Small intestine (tissue), 7 donors: ENCODE results near the gene IPCEF1. TPM values are rescaled to one million over a fixed set of nuclear protein-coding genes. Genes with fewer than 3 reads are reported as not detected.

ENCODE experiments used
- DNase-seq, 2 donors: peaks; one replicate each; pipeline versions ENCODE4 v3.0.0 to v3.0.0-alpha.2; 2013
- FAIRE-seq: peaks from 2 replicates; lab custom pipeline; 2012; peaks lifted over from hg19 to GRCh38; lab: Jason Lieb, UNC
- H3K27ac ChIP-seq, 3 donors: one replicate each; pipeline ENCODE4 v1.5.1; 2013; ENCODE audit warnings: low read length in 2 of 3, mild to moderate bottlenecking in 2 of 3, control low read depth in 1 of 3, inconsistent platforms in 1 of 3, low read depth in 1 of 3, moderate library complexity in 1 of 3
- H3K27me3 ChIP-seq, 3 donors: one replicate each; pipeline ENCODE4 v1.6.1; 2013; ENCODE audit warnings: low read length in 3 of 3, inconsistent platforms in 1 of 3; ENCODE audit not compliant: control insufficient read depth in 3 of 3, insufficient read depth in 3 of 3
- H3K36me3 ChIP-seq, 3 donors: one replicate each; pipeline ENCODE4 v1.6.1; 2013; ENCODE audit warnings: low read length in 3 of 3, inconsistent platforms in 1 of 3, low read depth in 1 of 3, mild to moderate bottlenecking in 1 of 3, moderate library complexity in 1 of 3; ENCODE audit not compliant: control insufficient read depth in 3 of 3, insufficient read depth in 2 of 3
- H3K4me1 ChIP-seq, 3 donors: one replicate each; pipeline ENCODE4 v1.6.1; 2013; ENCODE audit warnings: low read length in 2 of 3, inconsistent platforms in 1 of 3, low read depth in 1 of 3, mild to moderate bottlenecking in 1 of 3, moderate library complexity in 1 of 3; ENCODE audit not compliant: control insufficient read depth in 3 of 3, insufficient read depth in 2 of 3
- H3K4me3 ChIP-seq, 3 donors: one replicate each; pipeline ENCODE4 v1.5.1; 2013; ENCODE audit warnings: low read length in 3 of 3, control low read depth in 1 of 3, inconsistent platforms in 1 of 3, low read depth in 1 of 3, mild to moderate bottlenecking in 1 of 3, moderate library complexity in 1 of 3
- H3K9me3 ChIP-seq, 2 donors: one replicate each; pipeline ENCODE4 v1.6.1; 2013; ENCODE audit warnings: low read depth in 1 of 2, low read length in 1 of 2; ENCODE audit not compliant: control insufficient read depth in 2 of 2, insufficient read depth in 1 of 2
- WGBS, 3 donors: extraction: QIAGEN DNeasy Blood & Tissue Kit; methylation state at CpG; one replicate each; pipeline ENCODE4 v1.1.7; 2013; 5-methylcytosine and 5-hydroxymethylcytosine counted together
- polyA plus RNA-seq, 4 donors: library from polyadenylated mRNA; stranded (reverse) in 3 of 4; unstranded in 1 of 4; fragments of 200-250 nt in 3 of 4; fragments of 120-200 nt in 1 of 4; gene quantifications; one replicate each; pipeline versions ENCODE4 v1.2.1 to v1.2.3, GENCODE V29; 2013
- donor health status: healthy with polysubstance abuse.
- donor health status: control.
- donor health status: control.
- donor health status: Bipolar disorder and iron deficiency.
- donor health status: healthy.

Gene IPCEF1
- polyA plus RNA-seq, 4 donors = 0.45 to 2.1 (median 0.79) TPM

DNA sequence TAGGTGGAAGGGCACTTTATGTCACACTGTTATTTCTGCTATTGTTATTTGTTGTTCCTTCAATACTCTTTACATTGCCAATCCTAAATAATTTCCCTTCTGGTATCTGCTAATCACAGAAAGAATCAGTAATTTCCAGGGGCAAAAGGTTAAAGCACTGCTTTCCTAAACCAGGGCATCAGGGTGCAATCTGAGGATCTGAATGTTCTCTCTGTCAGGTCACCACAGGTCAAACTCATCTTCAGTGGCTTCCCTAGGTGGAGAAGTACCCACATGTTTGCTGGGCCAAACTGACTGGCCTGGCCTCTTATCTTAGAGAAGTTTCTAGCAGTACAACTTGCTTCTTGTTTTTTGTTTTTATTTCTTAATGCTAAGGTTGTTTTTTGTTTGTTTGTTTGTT is 198.9 kb downstream of the IPCEF1 start:
- H3K4me3 ChIP-seq = no peak overlapping the region
- H3K4me1 ChIP-seq = no peaks in the 10 kb centered on the region
- FAIRE-seq (no peak), DNase-seq (peak in 1 of 2 donors; percentile 7)
- H3K27me3 ChIP-seq = no peaks in the 10 kb centered on the region
- no peaks in the 10 kb centered on the region for H3K36me3 ChIP-seq
- no peaks in the 10 kb centered on the region for H3K9me3 ChIP-seq
- peak overlapping the region in 1 of 3 donors; percentile 61 for H3K27ac ChIP-seq

DNA sequence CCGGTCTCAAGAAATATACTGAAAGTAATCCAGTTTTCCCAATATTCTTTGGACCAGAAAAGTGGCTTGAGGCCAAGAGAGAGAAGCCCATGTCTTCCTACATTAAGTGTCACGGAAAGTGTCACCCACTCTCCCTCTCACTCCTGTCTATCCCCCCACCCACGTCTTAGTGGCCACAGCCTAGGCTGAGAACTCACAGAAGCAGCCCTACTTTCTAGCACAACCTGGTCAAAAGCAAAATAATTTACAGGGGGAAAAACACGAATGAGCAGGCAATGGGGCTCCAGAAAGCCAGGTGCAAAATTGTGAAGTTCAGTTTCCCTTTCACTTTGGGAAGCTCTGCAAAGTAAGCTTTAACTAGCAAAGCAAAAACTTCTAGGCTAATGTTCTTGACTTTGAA is 199.5 kb downstream of the IPCEF1 start:
- FAIRE-seq = no peak
- no peaks in the 10 kb centered on the region for H3K4me1 ChIP-seq
- H3K36me3 ChIP-seq = no peaks in the 10 kb centered on the region
- no peaks in the 10 kb centered on the region for H3K9me3 ChIP-seq
- 24 to 37% (median 36%) methylated on average over 4 of the region's 4 CpGs for WGBS, 3 donors
- H3K27me3 ChIP-seq = no peaks in the 10 kb centered on the region
- peak; percentile 16 to 44 for DNase-seq
- H3K27ac ChIP-seq = peak overlapping the region in 2 of 3 donors; percentile 52 to 56
- peak overlapping the region in 1 of 3 donors; percentile 20 for H3K4me3 ChIP-seq

DNA sequence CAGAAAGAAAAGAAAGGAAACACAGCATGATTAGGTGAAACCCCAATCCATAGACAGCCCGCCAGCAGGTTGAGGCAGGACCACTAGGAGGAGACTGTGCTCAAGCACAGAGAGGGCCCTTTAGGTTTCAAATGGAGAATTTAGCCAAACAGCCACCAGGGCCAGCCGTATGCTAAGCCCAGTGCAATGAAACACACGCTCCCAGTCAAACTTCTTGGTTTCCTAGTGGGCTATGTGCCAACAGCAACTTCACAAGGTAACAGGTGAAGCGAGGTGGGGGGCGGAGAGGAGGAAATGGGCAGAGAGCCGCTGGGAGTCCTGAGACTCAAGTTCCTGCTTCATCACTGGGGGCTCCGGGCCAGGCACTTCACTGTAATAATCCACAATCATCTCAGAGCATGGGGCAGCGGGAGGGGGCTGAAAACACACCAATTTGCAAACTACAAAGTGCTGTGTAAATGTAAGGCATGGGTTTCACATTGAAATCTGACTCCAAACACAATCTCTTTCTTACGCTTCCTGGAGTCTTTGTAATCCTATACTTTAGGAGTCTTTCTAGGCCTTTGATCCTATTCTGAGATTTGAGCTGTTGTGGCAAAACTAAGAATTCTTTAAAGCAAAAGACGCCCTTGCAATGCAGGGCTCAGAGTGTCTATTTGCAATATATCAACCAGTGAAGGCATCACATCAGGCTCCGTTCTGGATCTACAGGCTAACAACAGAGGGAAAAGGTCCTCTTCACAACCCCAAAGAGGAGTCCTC is 200.3 kb downstream of the IPCEF1 start:
- Histone ChIP-seq H3K27me3 (no peaks in the 10 kb centered on the region), H3K27ac (peak overlapping the region in 2 of 3 donors; percentile 30 to 52), H3K36me3 (no peaks in the 10 kb centered on the region), H3K4me1 (no peaks in the 10 kb centered on the region), H3K9me3 (no peaks in the 10 kb centered on the region), H3K4me3 (no peak overlapping the region)
- FAIRE-seq (no peak), DNase-seq (peak; percentile 14 to 38)
- WGBS, 3 donors = 52 to 65% (median 60%) methylated on average over 11 of the region's 11 CpGs

DNA sequence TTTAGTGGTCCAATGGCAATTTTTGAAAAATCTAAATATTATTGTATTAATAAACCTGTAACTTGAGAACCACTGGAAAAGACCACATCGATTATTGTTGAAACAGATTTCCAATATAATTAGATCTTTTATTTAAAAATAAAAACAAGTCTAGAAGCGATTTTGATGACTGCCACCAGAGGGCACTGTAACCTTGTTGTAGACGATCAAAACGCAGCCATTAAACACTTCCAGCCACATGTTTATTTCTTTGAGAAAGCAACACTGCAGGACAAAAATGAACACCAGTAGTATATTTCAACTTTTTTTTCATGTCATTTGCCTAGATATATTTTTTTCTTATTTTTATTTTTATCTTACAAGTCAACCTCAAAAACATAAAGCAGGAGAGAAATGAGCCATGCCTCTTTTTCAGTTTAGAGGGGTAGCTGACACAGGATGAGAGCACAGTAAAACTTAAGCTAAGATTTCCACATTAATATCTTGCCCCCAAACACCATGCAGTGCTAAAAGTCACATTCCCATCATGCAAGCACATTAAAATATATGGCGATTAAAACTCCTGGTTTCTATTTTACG is 202.1 kb downstream of the IPCEF1 start:
- FAIRE-seq = peak; percentile 81
- H3K4me3 ChIP-seq = no peak overlapping the region
- no peaks in the 10 kb centered on the region for H3K9me3 ChIP-seq
- DNase-seq = peak; percentile 61 to 70
- no peaks in the 10 kb centered on the region for H3K4me1 ChIP-seq
- peaks cover 0 to 2% (median 0%) of the 10 kb centered on the region in 3 donors for H3K27me3 ChIP-seq
- WGBS, 3 donors = 29 to 33% (median 32%) methylated on average over 6 of the region's 6 CpGs
- H3K27ac ChIP-seq = no peak overlapping the region
- H3K36me3 ChIP-seq = no peaks in the 10 kb centered on the region

DNA sequence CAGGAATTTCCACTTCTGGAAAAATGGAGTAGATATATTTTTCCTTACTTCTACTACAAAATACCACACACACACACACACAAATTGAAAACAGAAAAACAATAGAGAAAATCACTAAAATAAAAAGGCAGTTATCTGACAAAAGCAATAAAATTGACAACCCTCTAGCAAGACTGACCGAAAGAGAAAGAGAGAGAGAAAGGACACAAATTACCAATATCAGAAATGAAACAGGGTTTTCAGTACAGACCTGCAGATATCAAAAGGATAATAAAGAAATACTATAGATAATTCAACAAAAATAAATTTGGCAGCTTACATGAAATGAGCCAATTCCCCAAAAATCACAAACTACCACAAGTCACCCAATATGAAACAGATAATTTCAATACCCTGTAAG is 212.8 kb downstream of the IPCEF1 start:
- WGBS, 3 donors = 27 to 69% (median 66%) methylated on average over 1 of the region's 1 CpG

DNA sequence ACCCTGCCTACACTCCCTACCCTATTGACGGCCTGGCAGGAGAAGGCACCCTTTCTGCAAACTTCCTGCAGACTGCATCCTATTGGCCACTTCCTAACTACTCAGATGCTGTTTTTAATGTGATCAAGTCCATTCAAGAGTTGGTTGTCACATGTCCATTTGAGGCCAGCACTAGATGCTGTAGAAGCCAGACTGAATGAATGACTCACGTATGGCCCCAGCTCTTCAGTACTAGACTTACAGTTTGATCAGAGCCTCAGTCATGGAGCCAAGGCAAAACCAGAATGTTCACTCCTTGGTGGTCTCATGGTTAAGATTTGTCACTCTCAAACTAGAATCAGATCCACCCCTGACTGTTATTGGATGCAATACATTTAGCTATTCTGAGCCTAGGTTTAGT is 215.9 kb downstream of the IPCEF1 start:
- H3K27me3 ChIP-seq = no peaks in the 10 kb centered on the region
- 55 to 82% (median 71%) methylated on average over 2 of the region's 2 CpGs for WGBS, 3 donors
- no peaks in the 10 kb centered on the region for H3K4me1 ChIP-seq
- no peak overlapping the region for H3K4me3 ChIP-seq
- FAIRE-seq = no peak
- H3K36me3 ChIP-seq = no peaks in the 10 kb centered on the region
- DNase-seq = no peak
- no peaks in the 10 kb centered on the region for H3K9me3 ChIP-seq
- H3K27ac ChIP-seq = no peak overlapping the region

More for the DNA sequence above, 212.8 kb downstream of the IPCEF1 start:
- DNase-seq (no peak), FAIRE-seq (no peak)
- Histone ChIP-seq H3K27me3 (no peaks in the 10 kb centered on the region), H3K4me3 (no peak overlapping the region), H3K9me3 (no peaks in the 10 kb centered on the region), H3K36me3 (no peaks in the 10 kb centered on the region), H3K27ac (no peak overlapping the region), H3K4me1 (no peaks in the 10 kb centered on the region)

DNA sequence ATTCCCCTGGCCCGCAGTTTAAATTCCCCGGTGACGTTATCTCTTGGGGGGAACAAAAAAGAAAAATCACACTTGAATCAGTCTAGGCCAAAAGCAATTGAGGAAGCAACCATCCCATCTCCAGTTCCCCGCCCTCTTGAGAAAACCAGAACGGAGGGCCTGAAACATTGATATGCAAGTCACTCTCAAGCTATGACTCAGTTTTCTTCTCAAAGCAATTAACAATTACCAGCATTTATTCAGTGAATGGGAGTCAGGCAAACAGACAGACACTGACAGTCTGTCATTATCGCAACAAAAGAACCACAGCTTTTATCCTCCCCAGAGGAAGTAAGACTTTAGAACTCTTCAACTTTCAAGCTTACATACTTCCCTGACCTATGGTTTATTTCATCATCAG is 216.7 kb downstream of the IPCEF1 start:
- FAIRE-seq = no peak
- Histone ChIP-seq H3K4me1 (no peaks in the 10 kb centered on the region), H3K27me3 (no peaks in the 10 kb centered on the region), H3K9me3 (no peaks in the 10 kb centered on the region), H3K27ac (no peak overlapping the region), H3K36me3 (no peaks in the 10 kb centered on the region), H3K4me3 (no peak overlapping the region)
- WGBS, 3 donors = 77 to 88% (median 86%) methylated on average over 6 of the region's 6 CpGs
- DNase-seq = no peak

DNA sequence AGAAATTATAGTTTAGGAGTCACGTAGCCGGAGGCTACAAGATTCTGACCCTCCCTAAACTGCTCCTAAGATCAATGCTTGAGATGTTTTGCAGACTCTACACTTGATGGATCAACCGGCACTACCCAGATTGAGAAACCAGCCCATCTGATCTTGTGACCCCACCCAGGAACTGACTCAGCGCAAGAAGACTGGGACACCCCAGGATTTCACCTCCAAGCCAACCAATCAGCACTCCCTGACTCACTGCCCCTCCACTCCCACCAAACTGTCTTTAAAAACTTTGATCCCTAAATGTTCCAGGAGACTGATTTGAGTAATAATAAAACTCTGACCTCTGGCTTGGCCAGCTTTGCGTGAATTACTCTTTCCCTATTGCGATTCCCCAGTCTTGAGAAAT is 217.8 kb downstream of the IPCEF1 start:
- Histone ChIP-seq H3K27ac (no peak overlapping the region), H3K27me3 (no peaks in the 10 kb centered on the region), H3K36me3 (no peaks in the 10 kb centered on the region), H3K4me3 (no peak overlapping the region), H3K9me3 (no peaks in the 10 kb centered on the region), H3K4me1 (no peaks in the 10 kb centered on the region)
- DNase-seq (no peak), FAIRE-seq (no peak)
- 84 to 90% (median 87%) methylated on average over 6 of the region's 6 CpGs for WGBS, 3 donors
